OCI-LY7 (cell line): ENCODE measurements around the gene SLC13A3. TPM values are rescaled to one million over a fixed set of nuclear protein-coding genes. Genes with fewer than 3 reads are reported as not detected.

Source experiments
- BruUV-seq: library from RNA; stranded (reverse); fragments of 400-500 nt; replicated peaks from 2 replicates; lab custom pipeline; 2021; lab: Mats Ljungman, UMichigan
- CTCF ChIA-PET: fragments of 300-600 bp; sonication (Branson Sonifier 250); formaldehyde crosslinking; loops from one replicate; lab custom pipeline; 2022; ENCODE audit warnings: antibody characterized with exemption; ENCODE audit not compliant: unreplicated experiment; lab: Charles Lee
- POLR2A ChIA-PET: fragments of 300-600 bp; sonication (Branson Sonifier 250); formaldehyde crosslinking; loops from one replicate; lab custom pipeline; 2022; ENCODE audit warnings: antibody characterized with exemption; lab: Charles Lee
- DNase-seq: peaks from one replicate; pipeline ENCODE4 v3.0.0-alpha.2; 2015; ENCODE audit warnings: low spot score
- H2AFZ ChIP-seq: fragments of 200-600 bp; sonication (generic), shearing (Covaris generic); 2 replicates; pipeline ENCODE4 v1.6.1; 2014; ENCODE audit warnings: mild to moderate bottlenecking, antibody characterized with exemption, low read length, moderate library complexity
- H3K27ac ChIP-seq: fragments of 200-600 bp; sonication (generic); 2 replicates; pipeline ENCODE4 v1.5.1; 2014; ENCODE audit warnings: mixed run types, low read depth, mild to moderate bottlenecking, moderate library complexity, low read length, inconsistent platforms; ENCODE audit not compliant: poor library complexity, severe bottlenecking
- H3K36me3 ChIP-seq: fragments of 200-600 bp; sonication (generic); 2 replicates; pipeline ENCODE4 v1.6.1; 2014; ENCODE audit warnings: mild to moderate bottlenecking, antibody characterized with exemption, low read length, moderate library complexity, mixed read lengths; ENCODE audit not compliant: insufficient read depth
- H3K4me1 ChIP-seq: fragments of 200-600 bp; sonication (generic); 2 replicates; pipeline ENCODE4 v1.5.1; 2014; ENCODE audit warnings: mild to moderate bottlenecking, low read length; ENCODE audit not compliant: insufficient read depth, poor library complexity, severe bottlenecking
- H3K4me2 ChIP-seq: fragments of 200-600 bp; sonication (generic); 2 replicates; pipeline ENCODE4 v1.6.1; 2014; ENCODE audit warnings: mild to moderate bottlenecking, low read length
- H3K4me3 ChIP-seq: fragments of 200-600 bp; sonication (generic); 2 replicates; pipeline ENCODE4 v1.5.1; 2014; ENCODE audit warnings: mild to moderate bottlenecking, low read depth, low read length; ENCODE audit not compliant: poor library complexity, severe bottlenecking
- H3K79me2 ChIP-seq: fragments of 200-600 bp; sonication (generic); 2 replicates; pipeline ENCODE4 v1.6.1; 2016; ENCODE audit warnings: low read depth, mild to moderate bottlenecking, low read length, moderate library complexity, mixed read lengths; ENCODE audit not compliant: insufficient read depth
- H3K9me2 ChIP-seq: fragments of 200-600 bp; sonication (generic); 2 replicates; pipeline ENCODE4 v1.6.1; 2016; ENCODE audit warnings: mild to moderate bottlenecking, low read length, mixed read lengths; ENCODE audit not compliant: insufficient read depth
- H3K9me3 ChIP-seq: fragments of 200-600 bp; sonication (generic); 2 replicates; pipeline ENCODE4 v1.6.1; 2014; ENCODE audit warnings: mild to moderate bottlenecking, mixed run types, low read length, mixed read lengths
- H4K20me1 ChIP-seq: fragments of 200-600 bp; sonication (generic); 2 replicates; pipeline ENCODE4 v1.6.1; 2014; ENCODE audit warnings: mild to moderate bottlenecking, antibody characterized with exemption, low read length, moderate library complexity, mixed read lengths; ENCODE audit not compliant: insufficient read depth
- EZH2phosphoT487 ChIP-seq: fragments of 200-600 bp; sonication (generic); IDR thresholded peaks from 2 replicates; pipeline ENCODE4 v1.6.1; 2018; ENCODE audit warnings: low read depth, borderline replicate concordance, mild to moderate bottlenecking, mixed run types, antibody characterized with exemption, low read length, moderate library complexity, mixed read lengths
- intact Hi-C: fragments of 100-400 bp; cut with micrococcal nuclease; formaldehyde crosslinking; loops from one replicate; pipeline ENCODE4 v1.10.0; 2022; ENCODE audit not compliant: unreplicated experiment
- total RNA-seq, 2 experiments: library from RNA; depleted of rRNA in 1 of 2; stranded (reverse); fragments of >200 nt in 1 of 2; shearing (Covaris generic) in 1 of 2; gene quantifications; 2 replicates each; pipeline ENCODE4 v1.2.3, GENCODE V29; 2014 to 2022
- TF ChIP-seq, protein P1 (sequence below): fragments of 200-600 bp; sonication (generic); conservative IDR thresholded peaks from 2 replicates; pipeline ENCODE4 v1.5.1; 2014; ENCODE audit warnings: mild to moderate bottlenecking, antibody characterized with exemption, low read length, moderate library complexity, mixed read lengths

The SLC13A3 gene
- total RNA-seq, 2 experiments from 2014 or later = not detected

GRCh38 chr20:46545827-46546138, 105.5 kb downstream of the SLC13A3 start:
- Histone ChIP-seq H3K27ac (no peak overlapping the region), H3K79me2 (no peaks in the 10 kb centered on the region), H3K4me1 (no peaks in the 10 kb centered on the region), H4K20me1 (no peaks in the 10 kb centered on the region), H3K36me3 (no peaks in the 10 kb centered on the region), H3K9me2 (no peaks in the 10 kb centered on the region), H2AFZ (no peak overlapping the region), H3K4me3 (no peak overlapping the region), H3K9me3 (no peaks in the 10 kb centered on the region), H3K4me2 (no peak overlapping the region)
- BruUV-seq = no TSS peak
- TF ChIP-seq, protein P1, sequence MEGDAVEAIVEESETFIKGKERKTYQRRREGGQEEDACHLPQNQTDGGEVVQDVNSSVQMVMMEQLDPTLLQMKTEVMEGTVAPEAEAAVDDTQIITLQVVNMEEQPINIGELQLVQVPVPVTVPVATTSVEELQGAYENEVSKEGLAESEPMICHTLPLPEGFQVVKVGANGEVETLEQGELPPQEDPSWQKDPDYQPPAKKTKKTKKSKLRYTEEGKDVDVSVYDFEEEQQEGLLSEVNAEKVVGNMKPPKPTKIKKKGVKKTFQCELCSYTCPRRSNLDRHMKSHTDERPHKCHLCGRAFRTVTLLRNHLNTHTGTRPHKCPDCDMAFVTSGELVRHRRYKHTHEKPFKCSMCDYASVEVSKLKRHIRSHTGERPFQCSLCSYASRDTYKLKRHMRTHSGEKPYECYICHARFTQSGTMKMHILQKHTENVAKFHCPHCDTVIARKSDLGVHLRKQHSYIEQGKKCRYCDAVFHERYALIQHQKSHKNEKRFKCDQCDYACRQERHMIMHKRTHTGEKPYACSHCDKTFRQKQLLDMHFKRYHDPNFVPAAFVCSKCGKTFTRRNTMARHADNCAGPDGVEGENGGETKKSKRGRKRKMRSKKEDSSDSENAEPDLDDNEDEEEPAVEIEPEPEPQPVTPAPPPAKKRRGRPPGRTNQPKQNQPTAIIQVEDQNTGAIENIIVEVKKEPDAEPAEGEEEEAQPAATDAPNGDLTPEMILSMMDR = no peak
- no peak for TF ChIP-seq EZH2phosphoT487
- no peak for DNase-seq
- CTCF ChIA-PET = no interaction called here
- POLR2A ChIA-PET = no interaction called here
- intact Hi-C loops = no loop called here

DNA sequence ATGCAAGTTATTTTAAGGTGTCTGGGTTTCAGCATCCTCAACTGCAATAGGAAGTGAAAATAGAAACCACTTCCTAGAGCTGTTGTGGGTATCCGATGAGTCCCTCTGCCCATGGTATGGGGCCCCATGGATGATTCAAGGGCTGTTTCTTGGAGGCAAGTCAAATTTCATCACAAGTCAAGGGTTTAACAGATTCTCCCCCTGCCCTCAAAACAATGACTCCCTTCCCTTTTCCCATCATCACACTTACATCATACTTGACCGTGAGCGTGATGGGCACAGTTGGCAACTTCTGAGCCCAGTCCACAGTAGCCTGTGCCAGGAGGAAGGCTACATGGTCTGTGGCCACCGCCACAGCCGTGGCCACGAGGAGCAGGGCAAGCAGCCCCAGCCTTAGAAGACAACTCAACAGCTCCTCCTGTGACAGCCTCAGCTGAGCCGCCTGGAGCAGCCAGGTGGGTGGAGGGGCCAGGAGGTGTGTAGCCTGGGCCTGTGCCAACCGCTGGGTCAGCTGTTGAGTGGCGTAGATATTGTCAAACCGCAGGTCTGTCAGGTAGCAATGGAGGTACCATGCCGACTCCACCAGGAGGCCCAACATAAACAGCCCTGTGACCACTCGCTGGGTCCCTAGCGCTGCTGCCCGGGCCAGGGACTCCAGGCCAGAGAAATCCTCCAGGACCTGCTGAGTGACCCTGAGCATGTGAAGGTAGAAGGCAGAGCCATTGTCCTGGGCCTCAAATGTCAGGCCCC, 106.0 kb downstream of the SLC13A3 start:
- no peaks in the 10 kb centered on the region for H3K9me3 ChIP-seq
- CTCF ChIA-PET = no interaction called here
- DNase-seq = no peak
- H2AFZ ChIP-seq = no peak overlapping the region
- H3K27ac ChIP-seq = no peak overlapping the region
- no peaks in the 10 kb centered on the region for H3K36me3 ChIP-seq
- H3K4me1 ChIP-seq = no peaks in the 10 kb centered on the region
- H3K4me2 ChIP-seq = no peak overlapping the region
- no peak overlapping the region for H3K4me3 ChIP-seq
- POLR2A ChIA-PET = no interaction called here
- H3K79me2 ChIP-seq = no peaks in the 10 kb centered on the region
- no peaks in the 10 kb centered on the region for H4K20me1 ChIP-seq
- H3K9me2 ChIP-seq = no peaks in the 10 kb centered on the region
- BruUV-seq = no TSS peak
- TF ChIP-seq, protein P1 = no peak
- no peak for TF ChIP-seq EZH2phosphoT487
- intact Hi-C loops = no loop called here

- Histone ChIP-seq H3K4me3 (no peak overlapping the region), H3K27ac (no peak overlapping the region), H3K4me2 (no peak overlapping the region), H3K9me2 (no peaks in the 10 kb centered on the region), H3K4me1 (no peaks in the 10 kb centered on the region), H3K9me3 (no peaks in the 10 kb centered on the region), H4K20me1 (no peaks in the 10 kb centered on the region), H3K79me2 (no peaks in the 10 kb centered on the region), H3K36me3 (no peaks in the 10 kb centered on the region), H2AFZ (no peak overlapping the region)
- no peak for TF ChIP-seq EZH2phosphoT487
- TF ChIP-seq, protein P1 = 0 out of 2 replicates have a peak, but pooled peaks have one; percentile 24
- no peak for DNase-seq
- ChIA-PET CTCF (no interaction called here), POLR2A (no interaction called here)
- BruUV-seq = no TSS peak
- intact Hi-C loops = no loop called here
Measured at GRCh38 chr20:46544576-46544975, 106.7 kb downstream of the SLC13A3 start.
